Choroid plexus epithelial cell (primary cell): ENCODE results near the gene ZHX3.

Source experiments
- DNase-seq: peaks from one replicate; pipeline ENCODE4 v3.0.0-alpha.2; 2010; ENCODE audit warnings: low read depth
- H3K4me3 ChIP-seq: 2 replicates; pipeline ENCODE4 v1.5.1; 2011; ENCODE audit warnings: low read depth, mild to moderate bottlenecking, control low read depth, low read length, moderate library complexity
- CTCF ChIP-seq: conservative IDR thresholded peaks from 2 replicates; pipeline ENCODE4 v1.5.1; 2011; ENCODE audit warnings: low read depth, mild to moderate bottlenecking, control low read depth, inconsistent platforms, low read length, moderate library complexity

Gene ZHX3

DNA sequence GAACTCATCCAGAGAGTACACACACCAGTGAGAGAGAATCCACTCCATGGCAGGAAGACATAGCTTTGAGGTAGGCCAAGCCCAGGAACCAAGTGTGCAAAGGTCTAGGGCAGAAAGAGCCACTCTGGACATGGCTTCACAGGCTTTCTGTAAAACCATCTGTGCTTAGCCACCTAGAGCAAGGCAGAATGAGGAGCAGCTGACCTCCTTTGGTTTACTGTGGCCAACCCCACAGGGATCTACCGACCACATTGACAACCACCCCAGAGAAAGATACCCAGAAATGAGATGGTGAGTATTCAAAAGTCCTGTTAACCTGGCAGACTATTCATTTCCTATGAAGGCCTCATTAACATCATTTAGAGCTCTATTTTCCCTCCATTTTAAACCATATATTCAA is 10.5 kb downstream of the ZHX3 start:
- TF ChIP-seq CTCF: no peak
- no peak overlapping the region for H3K4me3 ChIP-seq
- no peak for DNase-seq

DNA sequence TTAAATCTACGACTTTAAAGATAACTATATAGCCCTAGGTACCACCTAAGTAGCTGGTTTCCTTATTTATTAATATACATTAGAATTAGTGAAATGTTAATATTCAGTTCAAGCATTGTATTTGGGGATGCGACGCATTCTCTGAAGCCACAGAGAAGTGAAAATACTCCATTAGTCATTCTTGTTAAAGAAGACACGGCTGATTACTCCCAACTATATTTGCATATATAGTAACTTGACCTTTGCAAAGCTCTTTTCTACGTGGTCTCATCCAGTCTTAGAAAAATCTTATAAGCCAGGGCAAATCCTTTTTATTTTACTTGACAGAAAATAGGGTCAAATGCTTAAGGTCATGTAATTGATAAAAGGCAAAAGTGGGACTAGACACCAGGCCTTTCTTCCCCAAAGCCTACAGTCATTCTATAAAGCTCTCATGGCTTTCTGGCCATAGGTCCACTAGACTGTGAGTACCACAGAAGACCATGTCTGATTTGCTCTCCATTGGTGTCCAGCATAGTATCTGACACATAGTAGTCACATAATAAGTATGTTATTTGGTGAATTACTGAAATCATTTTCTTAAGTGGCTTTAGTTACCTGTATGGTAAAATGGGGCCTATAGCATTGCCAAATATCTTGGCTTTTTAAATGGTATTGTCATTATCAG is 11.3 kb downstream of the ZHX3 start:
- no peak for DNase-seq
- no peak overlapping the region for H3K4me3 ChIP-seq
- TF ChIP-seq CTCF: no peak

GRCh38 chr20:41304424-41305079 is 13.0 kb downstream of the ZHX3 start:
- no peak overlapping the region for H3K4me3 ChIP-seq
- TF ChIP-seq CTCF: no peak
- DNase-seq: no peak

- no peak overlapping the region for H3K4me3 ChIP-seq
- no peak for DNase-seq
- TF ChIP-seq CTCF: no peak
Observed at GRCh38 chr20:41304002-41304401, 13.5 kb downstream of the ZHX3 start.

DNA sequence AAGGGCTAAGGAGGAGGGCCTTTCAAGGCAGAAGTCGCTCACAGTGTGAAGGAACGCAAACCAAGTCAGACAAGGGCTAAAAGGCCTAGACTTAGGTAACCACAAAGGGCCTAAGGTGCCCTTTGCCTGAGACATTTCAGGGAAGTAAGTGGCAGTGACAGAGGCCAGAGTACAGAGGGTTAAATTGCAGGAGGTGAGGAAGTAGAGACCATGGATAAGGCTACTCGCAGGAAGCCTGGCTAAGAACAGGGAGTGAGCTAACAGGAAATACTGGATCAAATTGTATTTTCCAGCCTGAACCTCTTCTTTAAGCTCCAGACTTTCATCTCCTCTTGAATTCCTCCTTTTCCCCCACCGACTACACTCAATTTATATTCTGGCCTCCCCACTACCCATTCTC is 16.6 kb downstream of the ZHX3 start:
- H3K4me3 ChIP-seq: no peak overlapping the region
- TF ChIP-seq CTCF: no peak
- DNase-seq: no peak

- no peak overlapping the region for H3K4me3 ChIP-seq
- no peak for TF ChIP-seq CTCF
- DNase-seq: no peak
Observed at GRCh38 chr20:41300383-41300782, 17.1 kb downstream of the ZHX3 start.

GRCh38 chr20:41299899-41300298 is 17.6 kb downstream of the ZHX3 start:
- H3K4me3 ChIP-seq: no peak overlapping the region
- peak; percentile 40 for DNase-seq
- no peak for TF ChIP-seq CTCF
